GM12873 (cell line): ENCODE measurements around the gene OPCML.

Source experiments
- CTCF ChIP-seq: IDR thresholded peaks from 2 replicates; pipeline ENCODE4 v1.5.1; 2012; ENCODE audit warnings: low read depth, mild to moderate bottlenecking, moderate library complexity, low read length, control low read depth; ENCODE audit not compliant: insufficient read depth; ENCODE audit errors: missing control alignments

Gene OPCML

GRCh38 chr11:132746305-132746704, 786.0 kb downstream of the OPCML start:
- no peak for TF ChIP-seq CTCF

- no peak for TF ChIP-seq CTCF
Observed at GRCh38 chr11:132745306-132745705, 787.0 kb downstream of the OPCML start.

- no peak for TF ChIP-seq CTCF
Observed at GRCh38 chr11:132744771-132745170, 787.5 kb downstream of the OPCML start.

- no peak for TF ChIP-seq CTCF
Observed at GRCh38 chr11:132743601-132744000, 788.7 kb downstream of the OPCML start.

GRCh38 chr11:132742929-132743328, 789.4 kb downstream of the OPCML start:
- TF ChIP-seq CTCF, result no peak

GRCh38 chr11:132734217-132734616, 798.1 kb downstream of the OPCML start:
- no peak for TF ChIP-seq CTCF

- TF ChIP-seq CTCF, result no peak
Observed at GRCh38 chr11:132728026-132728425, 804.3 kb downstream of the OPCML start.

- no peak for TF ChIP-seq CTCF
Observed at GRCh38 chr11:132721526-132721925, 810.8 kb downstream of the OPCML start.
